Inflammatory macrophage treated with lipopolysaccharide for 1 hour (primary cell): ENCODE data around the gene NANOS3.
"Not testable (repeated sequence)": the region's sequence is repeated elsewhere in the genome, so short reads cannot be mapped to it uniquely, and the experiment has no call there.

ENCODE experiments used
- DNase-seq, 2 donors: peaks; one replicate each; pipeline ENCODE4 v3.0.0-alpha.2; 2020 to 2022

NANOS3 gene

DNA sequence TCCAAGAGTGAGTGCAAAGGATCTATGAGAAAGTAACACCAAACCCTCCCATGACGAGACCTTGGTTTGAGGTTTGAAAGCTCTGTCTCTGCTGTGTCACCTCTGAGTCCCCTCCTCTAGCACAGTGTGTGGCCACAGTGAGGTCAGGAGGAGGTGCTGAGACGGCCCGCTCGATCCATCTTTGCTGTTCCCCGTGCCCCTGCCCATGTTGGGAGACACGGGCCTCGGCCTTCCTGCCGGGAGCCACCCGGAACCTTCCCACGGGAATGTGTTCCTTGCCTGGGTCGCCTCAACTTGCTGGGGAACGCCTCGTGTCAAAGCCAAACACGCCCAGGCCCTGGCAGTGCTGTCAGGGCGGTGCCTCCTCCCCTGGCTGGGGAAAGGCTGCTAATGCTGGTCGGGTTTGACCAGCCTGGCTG, 10.1 kb downstream of the NANOS3 start:
- DNase-seq: no peak

DNA sequence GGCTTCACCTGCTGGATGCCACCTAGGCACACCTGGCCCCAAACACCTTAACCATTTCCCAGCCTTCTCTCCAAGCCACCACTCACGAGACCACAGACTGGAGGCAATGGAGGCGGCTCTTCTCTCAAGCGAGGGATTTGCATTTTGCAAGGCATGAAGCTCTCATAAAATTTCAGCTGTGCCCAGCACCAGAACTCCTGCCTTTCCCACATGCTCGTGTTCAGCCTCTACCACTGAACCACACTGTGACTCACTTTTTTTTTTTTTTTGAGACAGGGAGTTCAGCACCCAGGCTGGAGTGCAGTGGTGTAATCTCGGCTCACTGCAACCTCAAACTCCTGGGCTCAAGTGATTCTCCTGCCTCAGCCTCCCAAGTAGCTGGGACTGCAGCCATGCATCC, 10.6 kb downstream of the NANOS3 start:
- DNase-seq: no peak

DNA sequence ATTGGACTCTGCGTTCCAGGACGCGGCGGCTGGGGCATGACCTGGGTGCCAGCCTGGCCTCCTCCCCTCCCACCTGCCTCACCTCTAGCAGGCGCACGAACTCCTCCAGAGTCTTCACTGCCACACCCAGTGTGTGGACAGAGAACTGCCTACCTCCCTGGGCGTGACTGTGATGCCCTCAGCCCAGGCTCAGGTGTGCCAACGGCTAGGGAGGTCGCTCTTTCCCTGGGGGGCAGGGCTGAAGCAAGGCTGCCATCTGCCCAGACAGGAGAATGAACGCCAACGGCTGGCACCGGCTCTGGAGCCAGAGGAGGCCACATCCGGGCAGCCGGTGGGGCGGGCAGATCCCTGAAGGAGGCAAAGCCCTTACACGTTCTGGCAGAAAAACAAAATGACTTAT, 11.3 kb downstream of the NANOS3 start:
- DNase-seq: no peak

DNA sequence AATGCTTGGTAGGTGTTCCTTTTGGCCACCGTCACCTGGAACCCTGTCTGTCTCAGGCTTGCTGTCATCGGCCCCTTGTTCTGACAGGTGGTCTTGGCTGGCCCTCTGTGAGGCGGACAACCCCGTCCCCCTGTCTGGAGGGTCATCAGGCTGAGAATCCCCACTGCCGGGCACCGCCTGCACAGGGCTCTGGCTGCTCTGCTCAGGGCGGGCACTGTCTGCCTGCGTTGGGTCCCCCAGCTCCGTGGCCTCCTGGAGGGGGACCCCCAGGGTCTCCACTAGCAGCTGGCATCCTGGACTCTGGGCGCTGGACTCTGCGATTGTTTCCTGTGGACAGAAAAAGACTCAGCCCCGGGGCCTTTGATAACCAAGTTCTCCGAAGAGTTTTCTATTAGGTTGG, 13.2 kb downstream of the NANOS3 start:
- no peak for DNase-seq

DNA sequence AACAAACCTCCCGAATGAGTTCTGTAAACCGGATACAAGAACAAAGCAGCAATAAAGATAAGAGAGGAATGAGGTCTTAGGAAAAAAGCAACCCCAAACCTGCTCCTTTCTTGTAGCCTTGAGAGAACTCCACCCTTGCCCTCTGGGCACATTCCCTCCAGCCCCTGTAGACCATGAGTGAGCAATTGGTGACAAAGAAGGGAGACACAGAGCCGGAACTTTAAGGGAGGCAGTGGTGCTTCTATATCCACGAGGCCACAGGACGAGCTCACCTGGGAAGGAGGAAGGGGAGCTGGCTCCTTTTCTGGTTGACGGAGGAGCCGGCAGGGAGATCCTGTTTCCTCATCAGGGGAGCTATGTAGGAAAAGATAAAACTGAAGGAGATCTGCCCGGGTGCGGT, 15.9 kb downstream of the NANOS3 start:
- DNase-seq: no peak

DNA sequence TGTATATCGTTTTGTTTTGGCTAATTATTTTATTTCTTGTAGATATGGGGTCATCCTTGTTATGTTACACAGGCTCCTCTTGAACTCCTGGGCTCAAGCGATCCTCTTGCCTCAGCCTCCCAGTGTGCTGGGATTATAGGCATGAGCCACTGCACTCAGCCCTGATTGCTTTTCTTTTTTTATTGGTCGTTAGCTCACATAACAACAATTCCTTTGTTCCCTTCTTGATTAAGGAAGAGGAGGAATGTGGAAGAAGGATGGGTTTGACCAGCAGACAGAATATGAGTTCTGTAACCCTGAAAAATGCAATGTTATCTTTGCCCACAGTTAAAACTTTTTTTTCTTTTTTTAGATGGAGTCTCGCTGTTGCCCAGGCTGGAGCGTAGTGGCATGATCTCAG, 17.6 kb downstream of the NANOS3 start:
- DNase-seq: no peak

DNA sequence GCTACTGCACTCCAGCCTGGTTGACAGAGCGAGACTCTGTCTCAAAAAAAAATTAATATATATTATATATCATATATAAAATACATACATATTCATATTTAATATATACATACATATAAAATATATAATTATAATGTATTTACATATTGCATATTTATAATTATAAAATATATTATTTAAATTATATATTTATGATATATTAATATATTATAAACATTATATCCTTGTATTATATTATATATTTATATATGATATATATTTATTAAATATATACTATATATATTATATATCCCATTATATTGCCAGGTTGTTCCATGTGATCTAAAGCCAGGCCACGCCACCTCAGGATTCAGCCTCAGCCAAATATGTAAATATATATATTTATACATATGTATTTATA, 19.3 kb downstream of the NANOS3 start:
- no peak for DNase-seq

DNA sequence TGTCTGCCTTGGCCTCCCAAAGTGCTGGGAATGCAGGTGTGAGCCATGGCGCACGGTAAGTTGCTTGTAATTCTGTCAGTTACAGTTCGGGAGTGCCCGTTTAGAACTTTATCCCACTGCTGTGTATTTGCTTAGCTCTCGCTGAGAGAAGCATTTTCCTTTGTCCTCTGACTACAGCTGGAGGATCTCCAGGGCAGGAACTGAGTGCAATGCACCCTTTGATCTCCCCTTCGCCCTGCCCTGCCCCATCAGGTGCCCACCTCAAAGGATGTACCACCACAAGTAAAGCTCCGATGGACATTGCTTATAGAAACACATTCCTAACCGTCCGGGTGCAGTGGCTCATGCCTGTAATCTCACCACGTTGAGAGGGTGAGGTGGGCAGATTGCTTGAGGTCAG, 22.5 kb downstream of the NANOS3 start:
- no peak for DNase-seq

DNA sequence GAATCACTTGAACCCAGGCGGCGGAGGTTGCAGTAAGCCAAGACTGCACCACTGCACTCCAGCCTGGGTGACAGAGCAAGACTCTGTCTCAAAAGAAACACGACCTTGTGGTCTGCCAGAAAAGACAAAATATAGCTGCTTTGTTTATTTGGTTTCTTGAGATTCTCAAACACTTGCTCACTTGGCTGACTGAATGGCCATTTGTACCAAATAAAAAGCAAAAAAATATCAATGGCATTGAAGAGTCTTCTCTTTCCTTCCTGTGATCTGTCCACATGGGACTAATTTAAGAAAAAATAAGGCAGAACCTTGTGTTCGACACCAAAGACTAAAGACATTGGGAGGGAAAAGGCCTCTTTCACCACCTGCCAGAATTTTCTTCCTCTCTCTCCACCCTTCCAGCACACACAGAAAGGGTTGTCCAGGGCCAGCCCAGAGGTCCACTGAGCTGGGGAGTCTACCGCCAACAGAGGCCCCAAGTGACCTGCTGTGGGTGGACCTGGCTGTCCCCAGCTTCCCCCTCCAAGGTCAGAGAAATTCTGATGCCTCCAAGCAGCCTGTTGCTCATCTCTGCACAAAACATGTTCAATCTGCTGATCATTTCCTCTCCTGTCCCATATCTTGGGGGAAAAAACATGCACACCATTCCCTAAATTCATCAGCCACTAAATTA, 23.1 kb downstream of the NANOS3 start:
- DNase-seq: no peak

DNA sequence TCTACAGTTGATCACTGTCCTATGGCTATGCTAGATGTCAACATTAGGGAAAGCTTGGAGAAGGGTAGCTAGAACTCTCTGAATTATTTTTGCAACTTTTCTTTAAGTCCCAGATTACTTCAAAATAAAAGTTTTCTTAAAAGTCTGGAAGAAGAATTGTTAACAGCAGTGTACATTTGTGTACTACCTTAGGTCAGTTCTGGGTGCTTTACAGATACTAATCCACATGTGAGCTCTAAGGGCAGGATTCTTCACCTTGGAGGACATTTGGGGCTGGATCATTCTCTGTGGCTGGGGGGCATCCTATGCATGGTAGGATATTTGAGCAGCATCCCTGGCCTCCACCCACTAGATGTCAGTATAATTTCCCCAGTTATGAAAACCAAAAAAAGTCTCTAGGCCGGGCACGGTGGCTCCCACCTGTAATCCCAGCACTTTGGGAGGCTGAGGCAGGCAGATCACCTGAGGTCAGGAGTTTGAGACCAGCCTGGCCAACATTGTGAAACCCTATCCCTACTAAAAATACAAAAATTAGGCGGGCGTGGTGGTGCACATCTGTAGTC, 26.1 kb downstream of the NANOS3 start:
- peak in 1 of 2 donors; percentile 37 for DNase-seq

DNA sequence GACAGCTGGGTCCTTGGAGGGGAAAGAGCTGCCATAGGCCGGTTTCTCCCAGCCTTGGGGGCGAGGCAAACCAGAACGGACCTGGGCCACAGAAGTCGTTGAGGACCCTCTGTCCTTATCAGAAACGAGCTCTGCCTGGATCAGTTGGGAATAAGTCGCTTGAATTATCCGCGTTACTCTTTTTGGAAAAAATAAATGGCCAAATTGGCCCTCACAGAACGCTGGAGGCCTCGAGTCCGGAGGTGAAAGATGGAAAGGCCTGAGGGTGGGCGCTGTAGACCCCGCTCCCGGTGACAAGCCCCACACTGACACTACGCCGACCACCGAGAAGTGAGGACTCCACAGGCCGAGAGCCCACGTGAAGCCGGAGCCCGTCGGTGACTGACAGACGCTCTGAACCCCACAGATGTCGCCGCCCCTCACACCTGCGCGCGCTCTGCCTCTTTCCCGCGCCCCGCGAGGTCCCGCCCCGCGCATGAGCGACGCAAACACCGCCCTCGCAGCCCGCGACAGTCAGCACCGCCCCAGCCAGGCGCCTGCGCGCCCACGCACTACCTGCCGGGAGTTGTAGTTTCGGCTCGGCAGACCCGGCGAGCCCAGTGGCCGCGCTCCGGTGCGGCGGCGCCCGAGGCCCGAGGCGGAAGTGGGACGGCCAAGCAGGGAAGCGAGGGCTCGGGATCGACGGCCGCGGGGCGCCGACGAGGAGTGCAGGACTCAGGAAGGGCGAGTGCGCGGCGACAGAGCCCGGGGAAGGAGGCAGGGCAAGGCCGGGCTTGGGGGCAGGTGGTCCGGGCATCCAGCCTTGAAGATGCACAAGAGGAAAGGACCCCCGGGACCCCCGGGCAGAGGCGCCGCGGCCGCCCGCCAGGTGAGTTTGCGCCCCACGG, 28.9 kb downstream of the NANOS3 start, which contains the start of the genes BRME1 and CC2D1A:
Gene BRME1, minus strand, starts transcription at position 484 of the 887 bp plus-strand sequence. CDS start 1,225 bp downstream, outside the sequence.
Gene CC2D1A, plus strand, starts transcription at position 568 of the 887 bp plus-strand sequence. Its CDS starts 241 bp downstream, at position 809.
- DNase-seq: peak; percentile 82 to 91

DNA sequence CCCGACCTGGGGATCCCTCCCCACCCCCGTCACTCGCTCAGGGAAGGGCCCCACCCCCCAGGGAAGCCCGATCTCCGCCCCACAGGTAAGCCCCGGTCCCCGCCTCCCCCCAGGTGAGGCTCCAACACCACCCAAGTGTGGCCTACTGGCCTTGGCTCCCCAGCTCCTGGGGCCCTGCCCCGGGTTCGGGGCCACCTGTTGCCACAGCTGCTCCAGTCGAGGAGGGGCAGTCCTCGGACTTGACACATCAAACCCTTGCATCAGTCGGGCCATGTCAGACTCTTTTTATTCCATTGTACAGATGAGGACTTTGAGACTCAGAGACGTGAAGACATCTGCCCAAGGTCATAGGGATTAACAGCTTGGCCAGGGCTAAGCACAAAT, 29.6 kb downstream of the NANOS3 start:
- DNase-seq: peak in 1 of 2 donors; percentile 11

DNA sequence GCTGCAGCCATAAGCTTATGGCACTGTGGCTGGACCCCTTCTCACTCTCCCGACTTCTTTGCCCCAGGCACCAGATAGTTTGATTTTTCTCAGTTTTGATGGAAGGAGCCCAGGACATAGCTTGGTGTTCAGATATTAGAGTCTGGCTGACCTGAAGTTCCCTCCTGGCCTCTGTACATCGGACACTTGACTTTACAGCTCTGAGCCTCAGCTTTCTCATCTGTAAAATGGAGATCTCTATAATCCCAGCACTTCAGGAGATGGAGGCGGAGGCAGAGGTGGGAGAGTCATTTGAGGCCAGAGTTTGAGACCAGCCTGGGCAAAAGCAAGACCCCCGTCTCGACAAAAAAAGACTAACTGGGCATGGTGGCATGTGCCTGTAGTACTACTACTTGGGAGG, 30.0 kb downstream of the NANOS3 start:
- no peak for DNase-seq

DNA sequence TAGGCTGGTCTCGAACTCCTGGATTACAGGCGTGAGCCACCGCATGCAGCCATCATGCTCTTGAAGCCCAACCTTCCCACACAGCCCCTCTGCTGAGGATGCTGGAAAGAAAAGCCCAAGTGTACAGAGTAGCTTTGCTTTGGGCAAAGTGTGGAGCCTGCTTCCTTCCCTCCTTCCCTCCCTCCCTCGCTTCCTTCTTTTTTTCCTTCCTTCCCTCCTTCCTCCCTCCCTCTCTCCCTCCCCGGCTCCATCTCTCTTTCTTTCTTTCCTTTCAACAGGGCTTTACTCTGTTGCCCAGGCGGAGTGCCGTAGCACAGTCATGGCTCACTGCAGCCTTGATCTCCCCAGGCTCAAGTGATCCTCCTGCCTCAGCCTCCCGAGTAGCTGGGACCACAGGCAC, 31.7 kb downstream of the NANOS3 start:
- DNase-seq: no peak

DNA sequence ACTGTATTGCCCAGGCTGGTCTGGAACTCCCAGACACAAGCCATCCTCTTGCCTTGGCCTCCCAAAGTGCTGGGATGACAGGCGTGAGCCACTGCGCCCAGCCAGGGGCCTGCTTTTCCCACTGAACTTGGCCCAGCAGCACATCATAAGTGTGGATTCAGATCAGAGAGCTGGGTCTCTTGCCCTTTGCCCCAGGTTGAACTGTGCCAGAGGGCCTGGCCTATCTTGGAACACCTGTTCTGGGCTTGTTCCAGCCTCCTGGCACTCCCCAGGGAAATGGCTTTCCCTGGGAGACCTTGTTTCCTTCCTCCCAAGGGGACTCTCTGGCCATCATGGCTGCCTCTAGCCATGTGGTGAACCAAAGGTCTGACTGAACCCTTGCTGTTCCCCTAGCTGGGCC, 32.5 kb downstream of the NANOS3 start:
- no peak for DNase-seq

DNA sequence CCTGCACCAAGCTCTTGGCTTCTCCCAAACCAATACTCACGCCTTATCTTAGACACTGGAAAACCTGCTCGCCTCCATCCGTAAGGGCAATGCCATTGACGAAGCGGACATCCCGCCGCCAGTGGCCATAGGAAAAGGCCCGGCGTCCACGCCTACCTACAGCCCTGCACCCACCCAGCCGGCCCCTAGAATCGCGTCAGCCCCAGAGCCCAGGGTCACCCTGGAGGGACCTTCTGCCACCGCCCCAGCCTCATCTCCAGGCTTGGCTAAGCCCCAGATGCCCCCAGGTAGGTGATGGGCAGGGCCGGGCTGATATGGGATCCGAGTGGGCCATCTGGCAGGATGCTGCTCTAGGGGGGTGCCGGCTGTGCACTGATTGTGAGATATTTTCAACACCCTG, 36.4 kb downstream of the NANOS3 start:
- no peak for DNase-seq

DNA sequence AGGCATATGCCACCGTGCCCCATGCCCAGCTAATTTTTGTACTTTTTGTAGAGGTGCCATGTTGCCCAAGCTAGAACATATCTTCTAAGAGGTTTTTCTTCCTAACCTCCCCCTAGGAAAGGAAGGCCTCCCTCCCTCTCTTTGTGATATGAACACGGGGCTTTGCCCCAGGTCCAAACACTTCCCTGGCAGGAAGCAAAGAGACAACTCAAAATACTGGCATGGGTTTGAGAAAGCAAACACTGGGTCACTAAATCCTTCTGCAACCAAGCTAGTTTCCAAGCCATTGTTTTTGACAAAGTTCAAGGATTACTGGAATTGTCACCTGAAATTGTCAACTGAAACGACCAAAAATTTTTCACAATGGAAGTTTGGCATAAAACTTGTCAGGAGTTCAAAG, 37.8 kb downstream of the NANOS3 start:
- DNase-seq: no peak

DNA sequence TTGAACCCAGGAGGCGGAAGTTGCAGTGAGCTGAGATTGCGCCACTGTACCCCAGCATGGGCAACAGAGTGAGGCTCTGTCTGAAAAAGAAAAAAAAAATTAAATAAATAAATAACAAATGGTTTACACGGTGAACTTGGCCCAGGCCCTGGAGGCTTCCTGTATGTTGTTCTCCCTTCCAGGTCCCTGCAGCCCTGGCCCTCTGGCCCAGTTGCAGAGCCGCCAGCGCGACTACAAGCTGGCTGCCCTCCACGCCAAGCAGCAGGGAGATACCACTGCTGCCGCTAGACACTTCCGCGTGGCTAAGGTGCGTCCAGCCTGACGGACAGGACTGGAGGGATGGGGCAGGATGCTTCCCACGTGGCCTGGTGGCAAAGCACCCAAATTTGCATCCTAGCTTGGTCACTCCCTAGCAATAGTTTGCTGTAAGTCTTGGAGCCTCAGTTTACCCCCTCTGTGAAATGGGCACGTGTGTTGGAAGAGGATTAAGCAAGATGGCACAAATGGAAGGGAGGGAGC, 41.0 kb downstream of the NANOS3 start:
- no peak for DNase-seq

DNA sequence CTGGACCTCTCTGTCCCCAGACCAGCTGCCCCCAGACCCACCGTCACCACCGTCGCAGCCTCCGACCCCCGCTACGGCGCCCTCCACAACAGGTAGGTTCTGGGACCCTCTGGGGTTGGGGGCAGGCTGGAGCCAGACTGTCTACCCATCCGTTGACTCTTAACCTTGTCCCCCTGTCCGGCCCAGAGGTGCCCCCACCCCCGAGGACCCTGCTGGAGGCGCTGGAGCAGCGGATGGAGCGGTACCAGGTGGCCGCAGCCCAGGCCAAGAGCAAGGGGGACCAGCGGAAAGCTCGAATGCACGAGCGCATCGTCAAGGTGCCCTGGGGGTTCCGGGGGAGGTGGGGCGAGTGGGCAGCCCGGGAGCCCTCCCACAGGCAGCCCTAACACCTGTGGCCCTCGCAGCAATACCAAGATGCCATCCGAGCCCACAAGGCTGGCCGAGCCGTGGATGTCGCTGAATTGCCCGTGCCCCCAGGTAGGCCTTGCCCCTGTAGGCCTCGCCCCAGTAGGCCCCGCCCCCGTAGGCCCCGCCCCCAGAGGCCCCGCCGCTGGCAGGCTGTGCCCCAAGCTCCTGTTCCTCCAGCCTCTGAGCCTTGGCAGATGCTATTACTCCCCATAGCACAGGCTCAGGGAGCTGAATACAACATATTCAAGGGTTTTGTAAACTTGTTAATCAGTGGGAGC, 41.9 kb downstream of the NANOS3 start:
- no peak for DNase-seq

DNA sequence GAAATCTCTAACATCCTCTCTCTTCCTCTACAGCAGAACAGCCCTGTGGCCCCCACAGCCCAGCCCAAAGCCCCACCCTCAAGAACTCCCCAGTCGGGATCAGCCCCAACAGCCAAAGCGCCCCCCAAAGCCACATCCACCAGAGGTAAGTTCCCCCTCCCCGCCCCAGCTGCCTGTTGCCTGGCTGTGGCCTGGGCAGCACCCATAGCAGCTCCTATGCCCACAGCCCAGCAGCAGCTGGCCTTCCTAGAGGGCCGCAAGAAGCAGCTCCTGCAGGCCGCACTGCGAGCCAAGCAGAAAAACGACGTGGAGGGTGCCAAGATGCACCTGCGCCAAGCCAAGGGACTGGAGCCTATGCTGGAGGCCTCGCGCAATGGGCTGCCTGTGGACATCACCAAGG, 43.6 kb downstream of the NANOS3 start:
- no peak for DNase-seq

DNA sequence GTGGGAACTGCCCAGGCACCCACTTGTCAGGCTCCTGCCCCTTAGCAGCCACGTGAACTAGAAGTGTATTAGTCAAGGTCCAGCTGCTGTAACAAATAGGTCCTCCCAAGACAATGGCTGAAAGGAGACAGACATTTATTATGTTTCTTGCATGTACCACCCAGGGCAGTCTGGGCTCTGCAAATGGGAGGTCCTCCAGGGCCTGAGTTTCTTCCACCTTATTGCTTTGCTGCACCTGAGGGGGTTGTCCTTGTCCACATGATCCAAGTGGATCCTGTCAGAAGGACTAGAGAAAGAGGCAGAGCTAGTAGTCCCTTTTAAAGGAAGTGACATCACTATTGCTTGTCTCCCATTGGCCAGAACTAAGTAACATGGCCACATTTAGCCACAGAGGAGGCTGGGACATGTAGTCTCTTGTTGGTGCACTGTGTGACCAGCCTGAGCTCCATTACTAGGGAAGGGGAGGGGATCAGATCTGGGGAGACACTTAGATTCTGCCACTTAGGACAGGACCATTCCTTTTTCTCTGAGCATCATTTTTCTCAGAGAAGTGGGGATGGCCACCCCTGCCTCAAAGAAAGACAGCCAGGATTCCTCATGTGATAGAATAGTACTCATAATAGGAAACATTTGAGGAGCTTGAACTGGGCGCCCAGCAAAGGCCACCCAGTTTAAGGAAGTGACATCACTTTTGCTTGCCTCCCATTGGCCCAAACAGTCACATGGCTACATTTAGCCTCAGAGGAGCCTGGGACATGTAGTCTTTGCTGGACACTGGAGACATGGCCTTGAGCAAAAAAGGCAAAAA, 44.2 kb downstream of the NANOS3 start:
- DNase-seq: peak; percentile 25 to 41

DNA sequence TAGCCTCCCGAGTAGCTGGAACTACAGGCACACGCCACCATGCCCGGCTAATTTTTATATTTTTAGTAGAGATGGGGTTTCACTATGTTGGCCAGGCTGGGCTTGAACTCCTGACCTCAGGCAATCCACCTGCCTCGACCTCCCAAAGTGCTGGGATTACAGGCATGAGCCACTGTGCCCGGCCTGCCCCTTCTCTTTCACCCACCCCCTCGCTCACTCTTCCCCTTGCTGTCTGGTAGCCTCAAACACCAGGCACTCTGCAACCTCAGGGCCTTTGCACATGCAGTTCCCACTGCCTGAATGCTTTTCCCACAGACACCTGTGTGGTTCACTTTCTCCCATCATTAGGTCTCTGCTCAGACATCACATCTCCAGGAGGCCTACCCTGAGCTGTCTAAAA, 45.2 kb downstream of the NANOS3 start:
- not testable (repeated sequence) for DNase-seq
